SK-N-SH (cell line): ENCODE results near the gene SLC38A3.

Source experiments
- EP300 ChIP-seq, 2 experiments: IDR thresholded peaks; 2 replicates each; pipeline versions ENCODE4 v1.4.0 to v1.6.1; 2012; ENCODE audit warnings: borderline replicate concordance in 1 of 2, low read depth in 1 of 2, low read length in 1 of 2
- FOSL2 ChIP-seq: IDR thresholded peaks from 2 replicates; pipeline ENCODE4 v1.4.0; 2012; ENCODE audit warnings: low read depth, mild to moderate bottlenecking, moderate library complexity, borderline replicate concordance
- SMC3 ChIP-seq: IDR thresholded peaks from 2 replicates; pipeline ENCODE4 v1.6.1; 2012; ENCODE audit warnings: low read depth, low read length, improper control_type of control experiment
- TCF12 ChIP-seq: IDR thresholded peaks from 2 replicates; pipeline ENCODE4 v1.4.0; 2012
- TF ChIP-seq, protein P1 (sequence below): fragments of 200-600 bp; sonication (generic); IDR thresholded peaks from 2 replicates; pipeline ENCODE4 v1.6.1; 2017; ENCODE audit warnings: antibody characterized with exemption, mild to moderate bottlenecking, moderate library complexity
- TF ChIP-seq, protein P2 (sequence below): IDR thresholded peaks from 2 replicates; pipeline ENCODE4 v1.6.1; 2012; ENCODE audit warnings: mild to moderate bottlenecking, low read depth, low read length, moderate library complexity
- TF ChIP-seq, protein P3 (sequence below): IDR thresholded peaks from 2 replicates; pipeline ENCODE4 v1.4.0; 2012; ENCODE audit warnings: low read depth, borderline replicate concordance
- TF ChIP-seq, protein P4 (sequence below): IDR thresholded peaks from 2 replicates; pipeline ENCODE4 v1.4.0; 2012; ENCODE audit warnings: low read depth

DNA sequence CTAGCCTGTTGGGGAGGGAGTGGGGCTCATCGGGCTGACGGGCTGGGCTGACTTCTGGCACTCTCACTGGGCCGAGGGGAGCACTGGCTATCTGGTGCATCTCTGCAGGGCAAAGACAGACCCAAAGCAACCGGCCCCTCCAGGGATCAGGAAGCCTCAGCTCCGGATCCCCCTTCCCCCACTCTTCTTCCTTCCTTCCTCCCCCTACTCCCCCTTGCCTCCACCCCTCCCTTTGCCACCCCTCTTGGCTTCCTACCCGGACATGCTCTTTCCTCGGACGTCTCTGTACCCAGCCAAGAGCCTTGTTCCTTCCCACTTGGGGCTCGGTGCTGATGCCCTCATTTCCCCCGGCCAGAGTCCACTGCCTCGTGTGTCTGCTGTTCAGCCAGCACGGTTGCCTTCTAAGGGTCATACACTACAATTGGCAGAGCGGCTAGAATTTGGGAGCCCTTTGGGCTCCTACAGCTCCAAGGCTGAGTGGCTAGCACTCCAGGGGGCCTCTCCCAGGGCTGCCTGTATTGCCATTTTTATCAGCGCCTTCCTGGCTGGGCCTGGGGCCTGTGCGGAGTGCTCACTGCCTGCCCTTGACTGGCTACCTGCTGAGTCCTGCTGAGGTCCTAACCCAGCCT is 39.0 kb upstream of the SLC38A3 start:
- TF ChIP-seq, protein P1, sequence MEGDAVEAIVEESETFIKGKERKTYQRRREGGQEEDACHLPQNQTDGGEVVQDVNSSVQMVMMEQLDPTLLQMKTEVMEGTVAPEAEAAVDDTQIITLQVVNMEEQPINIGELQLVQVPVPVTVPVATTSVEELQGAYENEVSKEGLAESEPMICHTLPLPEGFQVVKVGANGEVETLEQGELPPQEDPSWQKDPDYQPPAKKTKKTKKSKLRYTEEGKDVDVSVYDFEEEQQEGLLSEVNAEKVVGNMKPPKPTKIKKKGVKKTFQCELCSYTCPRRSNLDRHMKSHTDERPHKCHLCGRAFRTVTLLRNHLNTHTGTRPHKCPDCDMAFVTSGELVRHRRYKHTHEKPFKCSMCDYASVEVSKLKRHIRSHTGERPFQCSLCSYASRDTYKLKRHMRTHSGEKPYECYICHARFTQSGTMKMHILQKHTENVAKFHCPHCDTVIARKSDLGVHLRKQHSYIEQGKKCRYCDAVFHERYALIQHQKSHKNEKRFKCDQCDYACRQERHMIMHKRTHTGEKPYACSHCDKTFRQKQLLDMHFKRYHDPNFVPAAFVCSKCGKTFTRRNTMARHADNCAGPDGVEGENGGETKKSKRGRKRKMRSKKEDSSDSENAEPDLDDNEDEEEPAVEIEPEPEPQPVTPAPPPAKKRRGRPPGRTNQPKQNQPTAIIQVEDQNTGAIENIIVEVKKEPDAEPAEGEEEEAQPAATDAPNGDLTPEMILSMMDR = no peak
- TF ChIP-seq SMC3 = no peak
- TF ChIP-seq, protein P2, sequence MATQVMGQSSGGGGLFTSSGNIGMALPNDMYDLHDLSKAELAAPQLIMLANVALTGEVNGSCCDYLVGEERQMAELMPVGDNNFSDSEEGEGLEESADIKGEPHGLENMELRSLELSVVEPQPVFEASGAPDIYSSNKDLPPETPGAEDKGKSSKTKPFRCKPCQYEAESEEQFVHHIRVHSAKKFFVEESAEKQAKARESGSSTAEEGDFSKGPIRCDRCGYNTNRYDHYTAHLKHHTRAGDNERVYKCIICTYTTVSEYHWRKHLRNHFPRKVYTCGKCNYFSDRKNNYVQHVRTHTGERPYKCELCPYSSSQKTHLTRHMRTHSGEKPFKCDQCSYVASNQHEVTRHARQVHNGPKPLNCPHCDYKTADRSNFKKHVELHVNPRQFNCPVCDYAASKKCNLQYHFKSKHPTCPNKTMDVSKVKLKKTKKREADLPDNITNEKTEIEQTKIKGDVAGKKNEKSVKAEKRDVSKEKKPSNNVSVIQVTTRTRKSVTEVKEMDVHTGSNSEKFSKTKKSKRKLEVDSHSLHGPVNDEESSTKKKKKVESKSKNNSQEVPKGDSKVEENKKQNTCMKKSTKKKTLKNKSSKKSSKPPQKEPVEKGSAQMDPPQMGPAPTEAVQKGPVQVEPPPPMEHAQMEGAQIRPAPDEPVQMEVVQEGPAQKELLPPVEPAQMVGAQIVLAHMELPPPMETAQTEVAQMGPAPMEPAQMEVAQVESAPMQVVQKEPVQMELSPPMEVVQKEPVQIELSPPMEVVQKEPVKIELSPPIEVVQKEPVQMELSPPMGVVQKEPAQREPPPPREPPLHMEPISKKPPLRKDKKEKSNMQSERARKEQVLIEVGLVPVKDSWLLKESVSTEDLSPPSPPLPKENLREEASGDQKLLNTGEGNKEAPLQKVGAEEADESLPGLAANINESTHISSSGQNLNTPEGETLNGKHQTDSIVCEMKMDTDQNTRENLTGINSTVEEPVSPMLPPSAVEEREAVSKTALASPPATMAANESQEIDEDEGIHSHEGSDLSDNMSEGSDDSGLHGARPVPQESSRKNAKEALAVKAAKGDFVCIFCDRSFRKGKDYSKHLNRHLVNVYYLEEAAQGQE = no peak
- TF ChIP-seq EP300 (IDR thresholded peaks at IDR 0.05; ENCODE audit: borderline replicate concordance in 1 of 2, low read depth in 1 of 2, low read length in 1 of 2) = no peak
- TF ChIP-seq, protein P3, sequence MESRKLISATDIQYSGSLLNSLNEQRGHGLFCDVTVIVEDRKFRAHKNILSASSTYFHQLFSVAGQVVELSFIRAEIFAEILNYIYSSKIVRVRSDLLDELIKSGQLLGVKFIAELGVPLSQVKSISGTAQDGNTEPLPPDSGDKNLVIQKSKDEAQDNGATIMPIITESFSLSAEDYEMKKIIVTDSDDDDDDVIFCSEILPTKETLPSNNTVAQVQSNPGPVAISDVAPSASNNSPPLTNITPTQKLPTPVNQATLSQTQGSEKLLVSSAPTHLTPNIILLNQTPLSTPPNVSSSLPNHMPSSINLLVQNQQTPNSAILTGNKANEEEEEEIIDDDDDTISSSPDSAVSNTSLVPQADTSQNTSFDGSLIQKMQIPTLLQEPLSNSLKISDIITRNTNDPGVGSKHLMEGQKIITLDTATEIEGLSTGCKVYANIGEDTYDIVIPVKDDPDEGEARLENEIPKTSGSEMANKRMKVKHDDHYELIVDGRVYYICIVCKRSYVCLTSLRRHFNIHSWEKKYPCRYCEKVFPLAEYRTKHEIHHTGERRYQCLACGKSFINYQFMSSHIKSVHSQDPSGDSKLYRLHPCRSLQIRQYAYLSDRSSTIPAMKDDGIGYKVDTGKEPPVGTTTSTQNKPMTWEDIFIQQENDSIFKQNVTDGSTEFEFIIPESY = no peak
- no peak for TF ChIP-seq TCF12
- TF ChIP-seq, protein P4, sequence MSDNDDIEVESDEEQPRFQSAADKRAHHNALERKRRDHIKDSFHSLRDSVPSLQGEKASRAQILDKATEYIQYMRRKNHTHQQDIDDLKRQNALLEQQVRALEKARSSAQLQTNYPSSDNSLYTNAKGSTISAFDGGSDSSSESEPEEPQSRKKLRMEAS = no peak
- no peak for TF ChIP-seq FOSL2
